ENCODE data around the gene BRD4. TPM values are rescaled to one million over a fixed set of nuclear protein-coding genes. Genes with fewer than 3 reads are reported as not detected.

Gene BRD4
- total and polyA plus RNA-seq, 2 donors (not counting 1 experiment from before 2014, with no cell fraction given): 9.9 to 20.1 TPM

DNA sequence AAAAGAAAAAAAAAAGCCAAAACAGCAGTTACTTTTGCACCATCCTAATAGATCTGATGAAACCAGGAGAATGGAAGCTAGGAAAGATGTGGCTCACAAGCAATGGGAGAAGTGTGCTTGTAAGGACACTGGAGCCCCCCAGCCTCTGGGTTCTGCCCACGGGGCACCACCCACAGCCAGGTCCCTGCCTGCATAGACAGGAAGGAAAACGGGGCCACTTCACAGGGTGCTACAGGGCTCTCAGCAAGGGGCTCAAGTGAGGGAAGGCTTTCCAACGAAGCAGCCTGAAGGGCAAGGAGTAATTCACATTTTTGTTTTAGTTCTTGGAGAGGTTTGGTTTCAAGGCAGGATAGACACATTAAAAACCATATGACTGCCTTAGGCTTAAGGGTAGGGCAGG is 42.7 kb downstream of the BRD4 start:
- Histone ChIP-seq H3K4me2 (ENCODE audit: extremely low read depth, insufficient read depth, low read length) (no peak overlapping the region), H3K4me1 (ENCODE audit: control insufficient read depth, extremely low read depth, insufficient read depth, low read length) (peaks cover 36% of the 10 kb centered on the region), H3K27me3 (ENCODE audit: control insufficient read depth, insufficient read depth, low read length) (no peaks in the 10 kb centered on the region), H3K4me3 (replicated peaks in 1 of 4; ENCODE audit: control extremely low read depth in 1 of 4, insufficient read depth in 1 of 4, low read depth in 3 of 4, low read length in 4 of 4) (no peak overlapping the region), H3K79me2 (ENCODE audit: control insufficient read depth, insufficient read depth, low read length) (peaks cover 95% of the 10 kb centered on the region), H3K9me3 (ENCODE audit: control insufficient read depth, insufficient read depth, low read depth, low read length) (no peaks in the 10 kb centered on the region), H2AFZ (ENCODE audit: low read length) (no peak overlapping the region), H3K9ac (ENCODE audit: insufficient read depth, low read length) (no peak overlapping the region), H3K27ac (ENCODE audit: insufficient read depth, low read length) (no peak overlapping the region), H4K20me1 (ENCODE audit: control insufficient read depth, extremely low read depth, insufficient read depth, low read length) (peaks cover 17% of the 10 kb centered on the region), H3K36me3 (ENCODE audit: control insufficient read depth, insufficient read depth, low read length) (no peaks in the 10 kb centered on the region)
- TF ChIP-seq, protein P1, sequence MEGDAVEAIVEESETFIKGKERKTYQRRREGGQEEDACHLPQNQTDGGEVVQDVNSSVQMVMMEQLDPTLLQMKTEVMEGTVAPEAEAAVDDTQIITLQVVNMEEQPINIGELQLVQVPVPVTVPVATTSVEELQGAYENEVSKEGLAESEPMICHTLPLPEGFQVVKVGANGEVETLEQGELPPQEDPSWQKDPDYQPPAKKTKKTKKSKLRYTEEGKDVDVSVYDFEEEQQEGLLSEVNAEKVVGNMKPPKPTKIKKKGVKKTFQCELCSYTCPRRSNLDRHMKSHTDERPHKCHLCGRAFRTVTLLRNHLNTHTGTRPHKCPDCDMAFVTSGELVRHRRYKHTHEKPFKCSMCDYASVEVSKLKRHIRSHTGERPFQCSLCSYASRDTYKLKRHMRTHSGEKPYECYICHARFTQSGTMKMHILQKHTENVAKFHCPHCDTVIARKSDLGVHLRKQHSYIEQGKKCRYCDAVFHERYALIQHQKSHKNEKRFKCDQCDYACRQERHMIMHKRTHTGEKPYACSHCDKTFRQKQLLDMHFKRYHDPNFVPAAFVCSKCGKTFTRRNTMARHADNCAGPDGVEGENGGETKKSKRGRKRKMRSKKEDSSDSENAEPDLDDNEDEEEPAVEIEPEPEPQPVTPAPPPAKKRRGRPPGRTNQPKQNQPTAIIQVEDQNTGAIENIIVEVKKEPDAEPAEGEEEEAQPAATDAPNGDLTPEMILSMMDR (conservative IDR thresholded peaks at IDR 0.05 in 1 of 2, IDR thresholded peaks at IDR 0.05 in 1 of 2; ENCODE audit: low read depth in 1 of 2, low read length in 2 of 2): no peak
- no peak for TF ChIP-seq EZH2 (IDR thresholded peaks at IDR 0.05; ENCODE audit: low read length, missing control alignments)
- DNase-seq (ENCODE audit: low read depth in 2 of 2): no peak

GRCh38 chr19:15288146-15288963 is 44.0 kb downstream of the BRD4 start:
- DNase-seq (ENCODE audit: low read depth in 2 of 2): no peak
- H3K4me3 ChIP-seq (replicated peaks in 1 of 4; ENCODE audit: control extremely low read depth in 1 of 4, insufficient read depth in 1 of 4, low read depth in 3 of 4, low read length in 4 of 4): no peak overlapping the region
- H3K27ac ChIP-seq (ENCODE audit: insufficient read depth, low read length): peak overlapping the region; percentile 6
- H3K27me3 ChIP-seq (ENCODE audit: control insufficient read depth, insufficient read depth, low read length): no peaks in the 10 kb centered on the region
- peaks cover 41% of the 10 kb centered on the region for H3K4me1 ChIP-seq (ENCODE audit: control insufficient read depth, extremely low read depth, insufficient read depth, low read length)
- no peak for TF ChIP-seq EZH2 (IDR thresholded peaks at IDR 0.05; ENCODE audit: low read length, missing control alignments)
- TF ChIP-seq, protein P1 (conservative IDR thresholded peaks at IDR 0.05 in 1 of 2, IDR thresholded peaks at IDR 0.05 in 1 of 2; ENCODE audit: low read depth in 1 of 2, low read length in 2 of 2): no peak
- peaks cover 96% of the 10 kb centered on the region for H3K79me2 ChIP-seq (ENCODE audit: control insufficient read depth, insufficient read depth, low read length)
- peak overlapping the region; percentile 32 for H3K4me2 ChIP-seq (ENCODE audit: extremely low read depth, insufficient read depth, low read length)
- no peak overlapping the region for H3K9ac ChIP-seq (ENCODE audit: insufficient read depth, low read length)
- H3K36me3 ChIP-seq (ENCODE audit: control insufficient read depth, insufficient read depth, low read length): no peaks in the 10 kb centered on the region
- H3K9me3 ChIP-seq (ENCODE audit: control insufficient read depth, insufficient read depth, low read depth, low read length): no peaks in the 10 kb centered on the region
- H2AFZ ChIP-seq (ENCODE audit: low read length): no peak overlapping the region
- H4K20me1 ChIP-seq (ENCODE audit: control insufficient read depth, extremely low read depth, insufficient read depth, low read length): peaks cover 16% of the 10 kb centered on the region

GRCh38 chr19:15287496-15287895 is 44.8 kb downstream of the BRD4 start:
- Histone ChIP-seq H3K79me2 (ENCODE audit: control insufficient read depth, insufficient read depth, low read length) (peaks cover 98% of the 10 kb centered on the region), H2AFZ (ENCODE audit: low read length) (no peak overlapping the region), H3K9ac (ENCODE audit: insufficient read depth, low read length) (no peak overlapping the region), H3K27me3 (ENCODE audit: control insufficient read depth, insufficient read depth, low read length) (no peaks in the 10 kb centered on the region), H3K4me3 (replicated peaks in 1 of 4; ENCODE audit: control extremely low read depth in 1 of 4, insufficient read depth in 1 of 4, low read depth in 3 of 4, low read length in 4 of 4) (no peak overlapping the region), H3K4me1 (ENCODE audit: control insufficient read depth, extremely low read depth, insufficient read depth, low read length) (peaks cover 39% of the 10 kb centered on the region), H3K27ac (ENCODE audit: insufficient read depth, low read length) (no peak overlapping the region), H3K36me3 (ENCODE audit: control insufficient read depth, insufficient read depth, low read length) (no peaks in the 10 kb centered on the region), H3K4me2 (ENCODE audit: extremely low read depth, insufficient read depth, low read length) (no peak overlapping the region), H4K20me1 (ENCODE audit: control insufficient read depth, extremely low read depth, insufficient read depth, low read length) (peaks cover 16% of the 10 kb centered on the region), H3K9me3 (ENCODE audit: control insufficient read depth, insufficient read depth, low read depth, low read length) (no peaks in the 10 kb centered on the region)
- TF ChIP-seq, protein P1 (conservative IDR thresholded peaks at IDR 0.05 in 1 of 2, IDR thresholded peaks at IDR 0.05 in 1 of 2; ENCODE audit: low read depth in 1 of 2, low read length in 2 of 2): no peak
- no peak for TF ChIP-seq EZH2 (IDR thresholded peaks at IDR 0.05; ENCODE audit: low read length, missing control alignments)
- DNase-seq (ENCODE audit: low read depth in 2 of 2): no peak

Data from fibroblast of lung (primary cell).